H9 (cell line): ENCODE data around the gene LMAN1. TPM values are rescaled to one million over a fixed set of nuclear protein-coding genes. Genes with fewer than 3 reads are reported as not detected.

Experiments used
- DNase-seq: peaks from one replicate; pipeline ENCODE4 v3.0.0-alpha.2; 2017
- H2AFZ ChIP-seq: one replicate; pipeline ENCODE4 v1.6.1; 2013; ENCODE audit warnings: mild to moderate bottlenecking, low read length, control low read depth, moderate library complexity
- H2AK5ac ChIP-seq: 2 replicates; pipeline ENCODE4 v1.6.1; 2013; ENCODE audit warnings: low read length, control low read depth, mixed read lengths; ENCODE audit not compliant: insufficient read length
- H2BK120ac ChIP-seq: one replicate; pipeline ENCODE4 v1.6.1; 2013; ENCODE audit warnings: low read depth, mild to moderate bottlenecking, low read length, control low read depth, inconsistent platforms; ENCODE audit not compliant: poor library complexity, severe bottlenecking
- H2BK12ac ChIP-seq: 2 replicates; pipeline ENCODE4 v1.6.1; 2013; ENCODE audit warnings: low read length, control low read depth, mixed read lengths, low read depth; ENCODE audit not compliant: insufficient read length
- H2BK15ac ChIP-seq: 2 replicates; pipeline ENCODE4 v1.6.1; 2013; ENCODE audit warnings: low read depth, low read length, control low read depth
- H2BK20ac ChIP-seq: one replicate; pipeline ENCODE4 v1.6.1; 2013; ENCODE audit warnings: low read depth, mild to moderate bottlenecking, low read length, control low read depth, inconsistent platforms; ENCODE audit not compliant: poor library complexity, severe bottlenecking
- H2BK5ac ChIP-seq: 2 replicates; pipeline ENCODE4 v1.6.1; 2013; ENCODE audit warnings: low read length, control low read depth, mixed read lengths; ENCODE audit not compliant: insufficient read length
- H3K14ac ChIP-seq: 2 replicates; pipeline ENCODE4 v1.6.1; 2013; ENCODE audit warnings: low read length, control low read depth; ENCODE audit not compliant: insufficient read depth
- H3K18ac ChIP-seq: 2 replicates; pipeline ENCODE4 v1.6.1; 2013; ENCODE audit warnings: low read depth, mild to moderate bottlenecking, mixed read lengths, low read length, control low read depth; ENCODE audit not compliant: insufficient read length
- H3K23ac ChIP-seq: 2 replicates; pipeline ENCODE4 v1.6.1; 2013; ENCODE audit warnings: low read length, control low read depth, mixed read lengths, low read depth; ENCODE audit not compliant: insufficient read length
- H3K23me2 ChIP-seq: 2 replicates; pipeline ENCODE4 v1.6.1; 2013; ENCODE audit warnings: low read depth, mild to moderate bottlenecking, mixed read lengths, low read length, control low read depth; ENCODE audit not compliant: insufficient read length, poor library complexity, severe bottlenecking
- H3K27ac ChIP-seq: 2 replicates; pipeline ENCODE4 v1.5.1; 2013; ENCODE audit warnings: low read length, control low read depth, mixed read lengths, low read depth; ENCODE audit not compliant: insufficient read length
- H3K27me3 ChIP-seq: 2 replicates; pipeline ENCODE4 v1.6.1; 2013; ENCODE audit warnings: low read length, control low read depth, inconsistent platforms; ENCODE audit not compliant: insufficient read depth
- H3K4ac ChIP-seq: 2 replicates; pipeline ENCODE4 v1.6.1; 2013; ENCODE audit warnings: low read depth, mild to moderate bottlenecking, control low read depth, inconsistent platforms, low read length, moderate library complexity
- H3K4me1 ChIP-seq: 2 replicates; pipeline ENCODE4 v1.6.1; 2013; ENCODE audit warnings: low read length, control low read depth, inconsistent platforms; ENCODE audit not compliant: insufficient read depth
- H3K4me2 ChIP-seq: 2 replicates; pipeline ENCODE4 v1.6.1; 2013; ENCODE audit warnings: low read length, control low read depth, mixed read lengths; ENCODE audit not compliant: insufficient read length, insufficient read depth
- H3K56ac ChIP-seq: 2 replicates; pipeline ENCODE4 v1.6.1; 2013; ENCODE audit warnings: low read depth, mild to moderate bottlenecking, mixed read lengths, low read length, control low read depth; ENCODE audit not compliant: insufficient read length
- H3K79me1 ChIP-seq: 2 replicates; pipeline ENCODE4 v1.6.1; 2013; ENCODE audit warnings: low read depth, mild to moderate bottlenecking, moderate library complexity, low read length, control low read depth, inconsistent platforms; ENCODE audit not compliant: insufficient read depth, poor library complexity, severe bottlenecking
- H3K79me2 ChIP-seq: 2 replicates; pipeline ENCODE4 v1.6.1; 2013; ENCODE audit warnings: low read length, control low read depth, inconsistent platforms; ENCODE audit not compliant: insufficient read depth
- H3K9ac ChIP-seq: 2 replicates; pipeline ENCODE4 v1.6.1; 2013; ENCODE audit warnings: low read length, control low read depth, mixed read lengths; ENCODE audit not compliant: insufficient read length; ENCODE audit errors: extremely low read depth
- H3K9me3 ChIP-seq: one replicate; pipeline ENCODE4 v1.6.1; 2013; ENCODE audit warnings: low read depth, low read length, inconsistent platforms; ENCODE audit not compliant: control insufficient read depth
- H3T11ph ChIP-seq: one replicate; pipeline ENCODE4 v1.6.1; 2013; ENCODE audit warnings: mild to moderate bottlenecking, low read length, control low read depth, inconsistent platforms
- H4K20me1 ChIP-seq: one replicate; pipeline ENCODE4 v1.6.1; 2013; ENCODE audit not compliant: control insufficient read depth, insufficient read length, insufficient read depth
- H4K5ac ChIP-seq: 2 replicates; pipeline ENCODE4 v1.6.1; 2013; ENCODE audit warnings: low read depth, mild to moderate bottlenecking, mixed read lengths, low read length, control low read depth; ENCODE audit not compliant: insufficient read length
- H4K8ac ChIP-seq: replicated peaks from 2 replicates; pipeline ENCODE4 v1.6.1; 2013; ENCODE audit warnings: low read length, control low read depth, mixed read lengths, low read depth; ENCODE audit not compliant: insufficient read length
- H4K91ac ChIP-seq: 2 replicates; pipeline ENCODE4 v1.6.1; 2013; ENCODE audit warnings: low read depth, mild to moderate bottlenecking, moderate library complexity, mixed read lengths, low read length, control low read depth; ENCODE audit not compliant: insufficient read length
- H3K27ac Mint-ChIP-seq, 3 experiments: 2 replicates in 2 of 3; 3 replicates in 1 of 3; pipeline ENCODE4 v1.8.0; 2020 to 2021; ENCODE audit warnings: mixed read lengths in 3 of 3, mild to moderate bottlenecking in 1 of 3, moderate library complexity in 1 of 3
- H3K27me3 Mint-ChIP-seq: 2 replicates; pipeline ENCODE4 v1.8.0; 2021; ENCODE audit warnings: low read depth, mild to moderate bottlenecking, moderate library complexity, mixed read lengths
- H3K36me3 Mint-ChIP-seq, 3 experiments: 2 replicates in 2 of 3; 3 replicates in 1 of 3; pipeline ENCODE4 v1.8.0; 2020 to 2021; ENCODE audit warnings: low read depth in 3 of 3, mixed read lengths in 3 of 3; ENCODE audit not compliant: insufficient read depth in 1 of 3
- H3K4me1 Mint-ChIP-seq, 2 experiments: 2 replicates each; pipeline ENCODE4 v1.8.0; 2020; ENCODE audit warnings: mixed read lengths in 2 of 2
- H3K4me3 Mint-ChIP-seq, 2 experiments: 2 replicates in 1 of 2; 3 replicates in 1 of 2; pipeline ENCODE4 v1.8.0; 2020 to 2021; ENCODE audit warnings: mild to moderate bottlenecking in 2 of 2, mixed read lengths in 2 of 2, moderate library complexity in 1 of 2
- H3K9me3 Mint-ChIP-seq, 2 experiments: 2 replicates in 1 of 2; 3 replicates in 1 of 2; pipeline ENCODE4 v1.8.0; 2020; ENCODE audit warnings: mild to moderate bottlenecking in 2 of 2, mixed read lengths in 2 of 2, moderate library complexity in 1 of 2
- WGBS: extraction: QIAGEN DNeasy Blood & Tissue Kit; methylation state at CpG from one replicate; pipeline ENCODE4 v1.1.7; 2013; ENCODE audit warnings: missing lambda C conversion rate, low lambda C conversion rate, mixed read lengths; ENCODE audit not compliant: insufficient read length; ENCODE audit errors: extremely low coverage; 5-methylcytosine and 5-hydroxymethylcytosine counted together
- total RNA-seq: library from RNA; stranded (reverse); gene quantifications from 2 replicates; pipeline ENCODE4 v1.2.1, GENCODE V29; 2021
- TF ChIP-seq, protein P1 (sequence below): fragments of 200-600 bp; sonication (generic); conservative IDR thresholded peaks from 3 replicates; pipeline ENCODE4 v1.8.0; 2021; ENCODE audit warnings: antibody characterized with exemption, mild to moderate bottlenecking

The LMAN1 gene
- total RNA-seq, 1 experiment from 2014 or later = 63.6 TPM

DNA sequence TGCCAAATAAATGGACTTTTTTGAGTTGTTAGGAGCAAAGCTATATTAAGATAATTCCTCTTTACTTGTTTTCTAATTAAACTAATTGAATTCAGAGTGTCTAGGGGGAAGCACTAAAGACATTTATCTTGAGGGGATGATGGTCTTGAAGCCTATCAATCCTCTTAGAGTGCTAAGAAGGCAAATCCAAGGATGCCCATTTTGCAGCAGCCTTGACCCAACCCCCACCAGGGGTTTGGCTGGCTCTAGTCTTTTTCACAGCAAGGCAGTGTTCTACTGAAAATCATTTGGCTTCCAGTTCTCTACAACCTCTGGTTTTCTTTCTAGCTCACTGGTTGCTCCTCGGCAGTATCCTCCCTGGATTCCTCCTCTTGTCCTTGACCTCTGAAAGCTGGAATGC, 79.3 kb downstream of the LMAN1 start:
- no peak overlapping the region for H3K27ac Mint-ChIP-seq
- Histone ChIP-seq H3K4me1 (no peaks in the 10 kb centered on the region), H2BK120ac (no peak overlapping the region), H2BK15ac (no peak overlapping the region), H3K9me3 (no peaks in the 10 kb centered on the region), H3K18ac (no peak overlapping the region), H3K9ac (no peak overlapping the region), H2BK5ac (no peak overlapping the region), H3K4me2 (no peak overlapping the region), H2AFZ (no peak overlapping the region), H3K56ac (no peak overlapping the region), H4K5ac (no peak overlapping the region), H3K27ac (no peak overlapping the region), H4K91ac (no peak overlapping the region), H2BK12ac (no peak overlapping the region), H3K4ac (no peak overlapping the region), H4K20me1 (no peaks in the 10 kb centered on the region), H3K23ac (no peak overlapping the region), H3K27me3 (peaks cover 27% of the 10 kb centered on the region), H3K79me2 (no peaks in the 10 kb centered on the region), H2BK20ac (no peak overlapping the region), H3K79me1 (no peaks in the 10 kb centered on the region), H3K14ac (no peak overlapping the region), H2AK5ac (no peak overlapping the region), H4K8ac (no peak overlapping the region), H3K23me2 (no peaks in the 10 kb centered on the region), H3T11ph (no peak overlapping the region)
- H3K4me3 Mint-ChIP-seq = no peak overlapping the region
- no CpG with 5 or more reads among the region's 1 CpG for WGBS
- H3K4me1 Mint-ChIP-seq = peaks cover 14 to 18% of the 10 kb centered on the region in 2 experiments
- H3K27me3 Mint-ChIP-seq = peaks cover 99% of the 10 kb centered on the region
- H3K9me3 Mint-ChIP-seq = peaks cover 0 to 5% of the 10 kb centered on the region in 2 experiments; a peak in 1 of 5 replicates
- TF ChIP-seq, protein P1, sequence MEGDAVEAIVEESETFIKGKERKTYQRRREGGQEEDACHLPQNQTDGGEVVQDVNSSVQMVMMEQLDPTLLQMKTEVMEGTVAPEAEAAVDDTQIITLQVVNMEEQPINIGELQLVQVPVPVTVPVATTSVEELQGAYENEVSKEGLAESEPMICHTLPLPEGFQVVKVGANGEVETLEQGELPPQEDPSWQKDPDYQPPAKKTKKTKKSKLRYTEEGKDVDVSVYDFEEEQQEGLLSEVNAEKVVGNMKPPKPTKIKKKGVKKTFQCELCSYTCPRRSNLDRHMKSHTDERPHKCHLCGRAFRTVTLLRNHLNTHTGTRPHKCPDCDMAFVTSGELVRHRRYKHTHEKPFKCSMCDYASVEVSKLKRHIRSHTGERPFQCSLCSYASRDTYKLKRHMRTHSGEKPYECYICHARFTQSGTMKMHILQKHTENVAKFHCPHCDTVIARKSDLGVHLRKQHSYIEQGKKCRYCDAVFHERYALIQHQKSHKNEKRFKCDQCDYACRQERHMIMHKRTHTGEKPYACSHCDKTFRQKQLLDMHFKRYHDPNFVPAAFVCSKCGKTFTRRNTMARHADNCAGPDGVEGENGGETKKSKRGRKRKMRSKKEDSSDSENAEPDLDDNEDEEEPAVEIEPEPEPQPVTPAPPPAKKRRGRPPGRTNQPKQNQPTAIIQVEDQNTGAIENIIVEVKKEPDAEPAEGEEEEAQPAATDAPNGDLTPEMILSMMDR = no peak
- H3K36me3 Mint-ChIP-seq = no peaks in the 10 kb centered on the region
- DNase-seq = no peak
